Suppressor macrophage (primary cell): ENCODE measurements around the gene CACHD1.

ENCODE experiments used
- DNase-seq, 4 experiments: peaks; one replicate each; pipeline ENCODE4 v3.0.0-alpha.2; 2020 to 2022
- total RNA-seq, 17 experiments: gene quantifications; one replicate each; lab custom pipeline; 2026; ENCODE audit warnings: mixed read lengths in 6 of 17, inconsistent platforms in 3 of 17; lab: John Stamatoyannopoulos, UW

Gene CACHD1
- total RNA-seq, result 0 to 3.5 (median 0.29) reads per million in 17 experiments

DNA sequence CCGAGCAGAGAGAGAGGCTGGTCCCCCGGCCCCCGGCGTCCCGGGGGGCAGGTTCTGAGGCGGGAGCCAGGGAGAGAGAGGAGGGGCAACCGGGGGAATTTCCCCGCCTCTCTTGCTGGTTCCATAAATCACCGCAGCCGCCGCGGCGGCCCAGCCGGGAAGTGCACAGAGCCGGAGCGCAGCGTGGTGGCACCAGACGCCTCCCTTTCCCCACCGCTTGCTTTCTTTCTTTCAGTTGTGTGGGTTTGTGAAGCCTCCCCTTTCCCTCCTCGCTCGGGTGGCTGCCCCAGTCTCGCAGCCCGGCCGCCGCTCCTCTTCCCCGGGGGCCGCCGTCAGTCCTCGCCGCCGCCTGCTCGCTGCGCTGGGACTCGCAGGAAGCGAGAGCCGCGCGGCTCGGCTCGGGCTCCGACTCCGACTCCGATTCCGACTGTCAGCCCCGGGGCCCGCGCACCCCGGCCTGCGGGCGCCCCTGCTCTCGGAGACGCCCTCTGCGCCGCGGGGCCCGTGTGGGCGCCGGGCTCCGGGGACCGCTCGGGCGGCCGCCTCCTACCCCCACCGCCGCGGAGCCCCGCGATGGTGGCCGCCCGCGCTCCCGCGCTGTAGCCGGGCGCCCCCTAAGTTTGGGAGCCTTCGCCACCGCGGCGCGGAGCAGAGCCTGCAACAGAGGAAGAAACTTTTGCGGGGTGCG is at the start of gene CACHD1:
CACHD1 (plus strand) TSS at position 153 of the 688 bp plus-strand sequence. CDS start 616 bp downstream, outside the sequence.
- DNase-seq, result peak; percentile 56 to 80 (median 66)

DNA sequence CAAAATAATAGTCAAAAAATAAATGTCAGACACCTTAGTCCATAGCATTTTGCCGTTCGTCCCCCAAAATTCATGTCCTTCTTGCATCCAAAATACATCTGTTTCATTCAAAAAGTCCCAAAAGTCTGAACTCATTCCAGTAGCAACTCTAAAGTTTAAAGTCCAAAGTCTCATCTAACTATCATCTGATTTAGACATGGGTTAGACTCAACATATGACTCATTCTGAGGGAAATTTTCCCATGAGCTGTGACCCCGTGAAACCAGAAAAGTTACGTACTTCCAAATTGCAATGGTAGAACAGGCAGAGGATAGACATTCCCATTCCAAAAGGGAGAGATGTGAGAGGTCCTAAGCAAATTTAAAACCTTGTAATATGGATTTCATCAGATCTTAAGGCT is 48.6 kb upstream of the CACHD1 start:
- DNase-seq, result no peak

DNA sequence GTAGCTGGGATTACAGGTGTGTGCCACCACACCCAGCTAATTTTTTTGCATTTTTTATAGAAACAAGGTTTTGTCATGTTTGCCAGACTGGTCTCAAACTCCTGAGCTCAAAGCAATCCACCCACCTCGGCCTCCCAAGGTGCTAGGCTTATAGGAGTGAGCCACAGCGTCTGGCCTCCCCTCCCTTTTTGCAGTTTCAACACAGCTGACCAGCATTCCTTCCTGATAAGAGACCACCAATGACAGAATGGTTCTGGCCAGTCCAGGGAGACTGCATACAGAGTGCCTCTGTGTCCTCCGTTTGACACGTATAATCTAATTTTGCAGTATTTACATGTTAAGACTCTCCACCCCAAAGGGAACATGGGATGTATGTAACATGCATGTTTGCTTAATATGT is 46.4 kb upstream of the CACHD1 start:
- DNase-seq, result no peak

DNA sequence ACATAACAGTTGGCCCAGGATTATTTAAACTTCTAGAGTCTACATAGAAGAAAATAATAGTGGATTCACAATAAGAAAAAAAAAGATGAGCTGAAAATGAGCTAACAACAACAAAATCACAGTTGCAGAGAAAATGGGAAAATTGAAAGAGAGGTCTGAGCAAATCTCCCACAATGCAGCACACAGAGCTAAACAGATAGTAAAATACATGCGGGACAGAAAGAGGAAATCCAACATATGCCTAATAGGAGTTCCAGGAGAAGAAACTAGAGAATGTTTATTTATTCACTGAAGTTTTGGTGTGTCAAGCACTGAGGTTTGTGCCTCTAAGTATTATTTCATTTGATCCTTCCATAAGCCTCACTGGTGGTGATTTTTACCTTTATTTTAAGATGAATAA is 45.5 kb upstream of the CACHD1 start:
- DNase-seq, result no peak

DNA sequence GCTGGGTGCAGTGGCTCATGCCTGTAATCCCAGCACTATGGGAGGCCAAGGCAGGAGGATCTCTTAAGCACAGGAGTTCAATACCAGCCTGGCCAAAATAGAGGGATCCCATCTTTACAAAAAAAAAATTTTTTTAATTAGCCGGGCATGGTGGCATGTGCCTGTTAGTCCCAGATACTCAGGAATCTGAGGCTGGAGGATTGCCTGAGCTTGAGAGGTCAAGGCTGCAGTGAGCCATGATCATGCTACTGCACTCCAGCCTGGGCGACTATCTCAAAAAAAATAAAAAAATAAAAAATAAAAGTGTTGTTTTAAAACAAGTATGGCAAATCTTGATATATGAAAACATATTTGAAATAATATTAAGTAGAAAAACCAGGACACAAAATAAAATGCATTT is 44.4 kb upstream of the CACHD1 start:
- DNase-seq, result no peak

DNA sequence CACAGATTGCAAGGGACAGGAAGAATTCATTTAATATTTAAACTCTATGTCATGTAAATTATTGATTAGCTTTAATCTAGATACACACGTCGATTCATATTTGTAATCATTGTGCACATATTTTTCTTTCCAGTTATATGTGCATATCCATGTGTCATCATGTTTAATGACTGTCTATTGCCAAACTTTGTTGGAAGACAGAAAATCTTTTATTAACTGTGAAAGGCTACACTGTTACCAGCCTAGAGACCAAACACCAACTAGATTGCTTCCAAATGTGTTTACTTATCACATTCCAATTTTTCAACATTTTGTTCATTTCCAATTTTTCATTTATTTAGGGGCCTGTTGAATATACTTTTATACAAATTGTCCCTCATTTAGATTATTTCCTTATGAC is 43.2 kb upstream of the CACHD1 start:
- no peak for DNase-seq

DNA sequence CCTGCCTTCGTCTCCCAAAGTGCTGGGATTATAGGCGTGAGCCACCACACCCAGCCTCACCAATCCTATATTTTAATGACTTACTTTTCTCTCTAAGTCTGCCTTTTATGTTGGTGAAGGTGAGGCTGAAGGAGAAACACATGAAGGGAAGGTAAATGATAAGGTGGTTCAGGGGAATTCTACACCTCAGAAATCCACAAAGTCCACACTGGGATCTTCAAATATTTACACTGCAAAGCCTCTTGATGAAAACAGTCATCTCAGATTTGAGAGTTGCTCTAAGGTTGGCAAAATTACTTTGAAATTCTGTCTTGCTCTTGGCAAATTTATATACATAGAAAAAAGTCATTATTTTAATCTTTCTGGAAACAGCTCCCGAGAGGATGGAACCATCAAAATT is 42.0 kb upstream of the CACHD1 start:
- no peak for DNase-seq

DNA sequence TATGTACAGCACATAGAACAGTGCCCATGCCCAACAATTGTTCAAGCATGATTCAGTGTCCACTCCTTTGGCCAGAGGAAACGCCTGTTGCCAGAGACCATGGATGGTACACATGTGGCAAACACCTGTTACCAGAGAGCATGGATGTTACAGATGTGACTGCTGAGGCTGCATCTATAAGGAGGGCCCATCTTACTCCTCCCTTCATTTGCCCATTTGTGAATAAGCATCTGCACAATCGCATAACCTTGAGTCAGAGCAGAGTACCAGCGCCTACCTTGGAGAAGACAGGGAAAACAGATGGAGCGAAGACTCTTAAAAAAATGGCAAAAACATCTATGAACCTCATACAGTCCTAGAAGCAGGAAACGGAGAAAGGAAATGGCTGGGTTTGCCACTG is 36.6 kb upstream of the CACHD1 start:
- no peak for DNase-seq

DNA sequence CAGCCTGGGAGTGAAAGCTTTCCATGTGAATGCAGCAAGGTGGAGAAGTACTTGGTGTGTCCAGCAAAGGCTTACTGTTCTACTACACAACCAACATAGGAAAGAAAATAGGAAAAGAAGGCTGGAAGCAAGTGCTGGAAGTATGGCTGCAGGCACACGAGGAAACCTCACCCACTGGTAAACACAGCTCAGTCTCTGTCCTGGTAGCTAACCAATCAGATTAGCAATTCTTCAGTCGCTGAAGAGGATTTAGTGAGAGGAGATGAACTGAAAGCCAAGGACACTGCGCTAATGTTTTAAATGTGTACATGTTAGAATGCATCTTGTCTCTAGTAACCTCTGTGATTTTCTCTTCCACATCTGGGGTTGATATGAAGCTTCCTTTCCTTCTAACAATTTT is 36.2 kb upstream of the CACHD1 start:
- no peak for DNase-seq

DNA sequence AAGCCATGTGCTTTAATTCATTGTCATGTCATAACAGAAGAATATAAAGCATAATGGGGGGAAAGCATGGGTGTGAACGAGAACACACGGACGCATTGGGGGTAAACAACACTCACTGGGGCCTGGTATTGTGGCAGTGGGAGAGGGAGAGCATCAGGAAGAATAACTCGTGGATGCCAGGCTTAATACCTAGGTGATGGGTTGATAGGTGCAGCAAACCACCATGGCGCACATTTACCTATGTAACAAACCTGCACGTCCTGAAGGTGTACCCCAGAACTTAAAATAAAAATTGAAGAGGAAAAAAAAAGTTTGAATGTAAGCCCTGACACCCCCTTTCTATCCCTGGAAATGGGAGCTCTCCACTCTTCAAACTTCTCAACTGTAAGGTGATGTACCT is 34.9 kb upstream of the CACHD1 start:
- DNase-seq, result no peak

DNA sequence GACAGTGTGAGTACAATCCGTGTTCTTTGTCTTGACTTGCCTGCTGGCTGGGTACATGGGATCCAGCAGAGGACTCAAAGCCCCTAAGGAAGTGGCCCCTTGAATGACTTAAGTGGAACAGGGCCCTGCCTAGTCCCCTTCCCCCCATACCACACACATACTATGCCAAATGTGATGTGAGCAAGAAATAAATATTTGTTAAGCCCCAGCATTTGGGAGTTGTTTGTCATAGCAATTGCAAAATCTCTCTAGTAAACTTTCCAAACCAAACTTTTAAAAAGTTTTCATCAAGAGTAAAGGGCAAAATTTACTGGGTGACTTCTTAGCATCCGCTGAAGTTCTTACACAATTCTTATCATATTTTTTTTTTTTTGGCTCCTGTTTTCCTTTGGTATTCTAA is 32.5 kb upstream of the CACHD1 start:
- DNase-seq, result no peak

DNA sequence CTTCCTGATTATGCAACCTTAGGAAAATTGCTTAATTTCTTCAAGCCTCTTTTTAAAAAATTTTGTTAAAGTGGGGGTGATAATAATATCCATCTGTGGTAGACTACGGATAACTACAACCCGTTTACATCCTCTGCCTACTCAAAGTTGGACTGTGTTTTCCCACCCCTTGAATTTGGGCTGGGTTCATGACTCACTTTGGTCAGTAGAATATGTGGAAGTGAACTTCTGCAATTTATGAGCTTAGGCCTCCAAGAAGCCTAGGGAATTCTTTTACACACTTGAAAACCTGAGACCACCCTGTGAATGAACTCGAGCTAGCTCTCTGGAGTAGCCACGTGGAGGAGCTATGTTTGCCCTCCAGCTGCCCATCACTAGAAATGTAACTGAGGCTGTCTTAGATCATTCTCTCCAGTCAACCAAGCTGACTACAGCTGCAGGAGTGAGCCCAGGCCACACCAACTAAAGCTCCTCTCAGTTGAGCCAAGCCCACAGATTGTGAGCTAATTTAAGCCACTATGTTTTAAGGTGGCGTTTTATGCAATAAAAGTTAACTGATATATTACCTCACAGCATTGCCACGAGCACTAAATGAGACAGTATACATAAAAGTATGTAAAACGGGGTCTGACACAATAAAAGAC is 29.6 kb upstream of the CACHD1 start:
- peak; percentile 3 to 31 (median 16) for DNase-seq

DNA sequence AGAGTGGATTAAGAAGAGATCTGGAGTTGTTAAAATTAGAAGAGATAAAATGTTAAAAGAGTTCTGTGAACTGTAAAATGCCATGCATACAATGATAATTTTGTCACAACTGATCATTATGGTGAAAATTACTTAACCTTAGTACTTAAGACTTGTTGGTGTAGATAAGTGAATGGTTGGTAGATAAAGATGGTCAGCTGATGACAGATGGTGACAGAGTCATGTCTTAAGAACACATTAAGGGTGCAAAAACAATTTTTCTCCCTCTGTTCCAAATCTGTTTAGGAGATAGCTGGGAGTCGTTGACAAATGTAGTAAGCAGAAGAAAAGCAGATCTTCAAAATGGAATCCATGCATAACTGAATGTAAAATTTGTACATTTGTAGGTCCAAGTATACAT is 18.5 kb upstream of the CACHD1 start:
- DNase-seq, result no peak

DNA sequence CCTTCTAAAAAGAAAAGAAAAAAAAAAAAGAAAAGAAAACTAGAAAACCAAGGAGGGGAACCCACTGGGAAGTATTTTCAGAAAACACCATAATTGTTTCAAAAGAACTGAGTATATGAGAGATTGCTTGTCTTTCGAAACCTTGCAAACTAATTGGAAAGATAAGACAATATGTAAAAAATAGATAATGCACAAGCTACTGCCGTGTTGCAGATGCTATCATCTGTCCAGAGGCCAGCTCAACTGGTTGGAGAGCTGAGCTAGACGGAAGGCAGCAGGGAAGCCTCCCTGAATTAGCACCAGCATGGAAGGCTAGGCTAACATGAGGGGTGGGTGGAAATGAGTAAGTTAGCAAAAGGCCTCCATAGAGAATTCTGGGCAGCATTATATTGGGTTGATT is 16.2 kb upstream of the CACHD1 start:
- DNase-seq, result no peak

DNA sequence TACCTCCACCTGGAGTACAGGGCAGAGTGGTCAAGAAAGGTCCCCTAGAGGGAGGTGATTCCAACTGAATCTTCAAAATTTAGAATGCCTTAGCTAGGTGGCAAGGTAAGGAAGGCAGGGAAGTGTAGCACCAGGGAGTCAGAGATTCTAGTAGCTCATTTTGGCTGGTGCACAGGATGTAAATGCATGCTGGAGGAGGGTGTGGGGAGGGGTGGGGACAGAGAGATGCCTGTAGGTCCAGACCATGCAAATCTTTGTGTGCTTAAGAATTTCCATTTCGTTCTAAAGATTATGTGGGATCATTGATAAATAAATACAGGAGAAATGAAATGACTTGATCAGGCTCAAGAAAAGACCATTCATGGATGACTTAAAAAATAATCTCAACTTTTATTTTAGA is 11.0 kb upstream of the CACHD1 start:
- no peak for DNase-seq

DNA sequence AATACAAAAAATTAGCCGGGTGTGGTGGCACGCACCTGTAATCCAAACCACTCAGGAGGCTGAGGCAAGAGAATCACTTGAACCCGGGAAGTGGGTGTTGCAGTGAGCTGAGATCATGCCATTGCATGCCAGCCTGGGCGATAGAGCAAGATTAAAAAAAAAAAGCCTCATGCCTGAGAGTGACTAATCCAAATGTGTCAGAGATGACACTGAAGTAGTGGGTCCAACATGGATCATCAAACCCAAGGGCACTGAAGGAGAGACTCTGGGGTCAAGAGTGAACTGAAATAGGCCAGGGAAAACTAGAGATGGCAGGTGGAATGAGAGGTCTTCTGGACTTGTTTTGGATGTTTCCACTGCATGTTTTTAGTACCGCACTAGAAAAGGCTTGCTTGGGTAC is 10.2 kb upstream of the CACHD1 start:
- no peak for DNase-seq

DNA sequence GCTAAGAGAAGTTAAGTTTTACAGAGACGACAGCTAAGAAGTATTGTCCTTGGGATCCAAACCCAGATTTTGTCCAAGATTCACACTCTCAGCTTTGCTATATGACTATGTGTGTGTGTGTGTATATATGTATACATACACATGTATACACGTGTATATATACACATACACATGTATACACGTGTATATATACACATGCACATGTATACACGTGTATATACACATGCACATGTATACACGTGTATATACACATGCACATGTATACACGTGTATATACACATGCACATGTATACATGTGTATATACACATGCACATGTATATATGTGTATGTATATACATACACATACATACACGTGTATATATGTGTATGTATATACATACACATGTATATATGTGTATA is 3.9 kb upstream of the CACHD1 start:
- no peak for DNase-seq

DNA sequence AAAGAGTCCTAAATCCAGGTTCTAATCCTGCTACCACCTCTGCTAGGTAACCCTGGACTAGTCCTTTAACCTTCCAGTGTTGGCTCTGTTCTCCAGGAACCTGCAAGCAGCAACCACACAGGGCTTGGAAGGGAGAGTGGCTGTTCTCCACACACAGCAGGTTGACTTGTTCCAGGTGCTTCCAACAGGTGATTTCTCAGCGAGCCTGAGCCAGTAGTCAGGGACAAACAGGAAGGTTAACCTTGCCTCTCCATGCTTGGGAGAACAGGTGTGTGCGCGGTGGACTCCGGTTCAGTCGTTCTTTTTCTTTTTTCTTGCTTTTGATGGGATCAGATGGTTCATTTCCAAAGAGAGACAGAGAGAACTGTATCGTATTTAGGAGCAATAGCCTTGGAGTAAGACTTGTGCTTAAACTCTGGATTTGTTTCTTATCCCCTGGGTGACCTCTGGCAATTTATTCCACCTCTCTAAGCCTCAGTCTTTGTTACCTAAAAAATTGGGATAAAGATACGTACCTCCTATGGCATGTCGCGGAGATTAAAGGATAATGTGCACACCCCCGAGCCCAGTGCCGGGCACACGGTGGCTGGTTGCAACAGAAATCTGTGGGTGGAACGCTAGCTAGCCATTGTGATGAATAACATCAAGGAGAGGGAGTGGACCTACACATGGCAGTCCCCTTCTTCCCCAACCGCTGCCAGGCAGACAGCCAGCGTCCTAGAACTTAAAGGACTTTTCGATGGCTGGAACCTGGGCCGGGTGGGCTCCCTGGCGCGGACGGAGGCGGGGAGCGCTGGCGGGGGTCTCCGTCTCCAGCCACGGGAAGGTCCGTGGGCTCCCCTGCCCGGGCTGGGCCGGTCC is 583 bp upstream of the CACHD1 start:
- DNase-seq, result peak in 3 of 4 experiments; percentile 47 to 51 (median 49)

DNA sequence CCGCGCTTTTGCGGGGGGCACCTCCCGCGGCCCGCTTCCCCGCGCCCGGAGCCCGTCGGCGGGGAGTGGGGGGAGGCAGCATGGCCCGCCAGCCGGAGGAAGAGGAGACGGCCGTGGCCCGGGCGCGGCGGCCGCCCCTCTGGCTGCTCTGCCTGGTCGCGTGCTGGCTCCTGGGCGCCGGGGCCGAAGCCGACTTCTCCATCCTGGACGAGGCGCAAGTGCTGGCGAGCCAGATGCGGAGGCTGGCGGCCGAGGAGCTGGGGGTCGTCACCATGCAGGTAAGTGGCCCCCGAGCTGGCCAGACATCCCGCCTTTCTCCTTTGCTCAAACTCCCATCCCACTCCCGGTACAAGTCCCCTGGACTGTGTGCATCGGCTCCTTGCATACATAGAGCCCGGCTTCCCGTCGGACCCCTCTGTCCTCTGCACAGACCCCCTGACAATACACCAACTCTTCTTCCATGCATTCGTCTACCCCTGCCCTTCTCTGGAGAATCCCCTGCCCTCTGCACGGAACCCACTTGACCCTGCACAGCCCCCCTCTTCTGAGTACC is 812 bp downstream of the CACHD1 start:
- peak in 3 of 4 experiments; percentile 21 to 52 (median 41) for DNase-seq

DNA sequence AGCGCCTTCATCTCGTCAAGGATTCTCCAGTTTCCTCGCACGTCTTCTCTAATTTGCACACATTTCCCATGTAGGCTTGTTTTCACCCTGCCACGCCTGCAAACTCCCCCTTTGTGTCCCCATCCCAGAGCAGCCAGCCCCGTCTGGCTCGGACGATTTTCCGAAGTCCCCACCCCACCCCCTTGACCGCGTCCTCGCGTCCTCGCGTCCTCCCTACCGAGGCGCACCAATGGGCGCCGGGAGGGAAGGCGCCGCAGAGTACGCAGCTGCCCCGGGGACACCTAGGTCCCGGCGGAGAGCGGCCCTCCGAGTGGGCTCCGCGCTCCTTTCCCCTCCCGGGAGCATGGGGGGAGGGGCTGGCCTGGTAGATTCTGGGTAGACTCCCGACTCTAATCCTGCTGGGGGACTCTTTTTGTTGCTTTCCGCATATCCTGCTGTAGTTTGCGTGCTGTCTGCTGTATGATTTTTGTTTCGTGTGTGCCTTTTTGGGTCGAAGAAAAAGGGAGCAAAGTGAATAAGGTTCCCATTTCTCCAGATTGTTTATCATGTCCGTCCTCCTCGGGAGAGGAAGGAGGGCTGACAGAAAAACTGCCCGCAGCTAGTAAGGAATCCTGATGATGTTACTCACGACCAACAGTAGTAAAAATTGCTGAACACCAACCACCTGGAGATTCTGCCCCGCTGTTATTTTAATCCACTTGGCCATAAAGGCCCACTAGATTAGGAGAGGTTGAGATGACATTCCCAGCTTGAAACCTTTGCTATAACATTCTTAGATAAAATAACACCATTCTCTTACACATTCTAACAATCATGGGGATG is 1.5 kb downstream of the CACHD1 start:
- peak in 2 of 4 experiments; percentile 9 to 26 for DNase-seq

DNA sequence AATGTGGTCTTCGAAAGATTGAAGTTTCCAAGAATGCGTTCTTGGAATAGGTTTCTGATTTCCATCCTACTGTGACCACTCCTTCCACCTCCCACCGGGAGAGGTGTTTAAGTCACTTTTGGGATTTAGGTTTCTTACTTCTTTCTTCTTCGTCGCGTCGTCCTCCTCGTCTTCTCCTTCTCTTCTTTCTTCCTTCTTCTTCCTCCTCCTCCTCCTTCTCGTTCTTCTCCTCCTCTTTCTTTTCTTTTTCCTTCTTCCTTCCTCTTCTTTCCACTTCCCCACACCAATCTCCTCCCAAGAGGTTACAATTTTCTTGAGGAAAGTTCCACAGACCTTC is 2.1 kb downstream of the CACHD1 start:
- DNase-seq, result no peak

DNA sequence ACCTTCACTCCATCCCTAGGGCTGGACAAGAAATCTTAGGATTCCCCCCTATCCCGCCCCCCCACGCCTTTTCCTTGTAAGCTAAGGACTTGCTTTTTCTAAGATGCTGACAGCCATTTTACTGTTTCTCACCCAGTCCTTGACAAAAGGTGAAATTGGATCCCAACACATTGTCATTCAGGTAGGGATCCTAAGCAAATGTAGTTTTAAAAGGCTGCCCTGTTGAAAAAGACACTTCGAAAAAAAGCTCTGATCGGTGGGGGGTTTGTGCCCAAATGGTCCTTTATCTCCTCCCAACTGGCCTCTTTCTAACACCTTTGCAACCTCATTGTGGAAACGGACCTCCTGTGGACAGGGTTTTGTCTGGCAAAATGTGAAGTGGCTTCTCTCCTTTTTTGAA is 2.9 kb downstream of the CACHD1 start:
- DNase-seq, result no peak
